Ishikawa (cell line): ENCODE measurements around the gene PARD3.
A peak's percentile ranks its signal among the peaks of the same experiment; 100 is the strongest.

Experiments
- CEBPB ChIP-seq: IDR thresholded peaks from 2 replicates; pipeline ENCODE4 v1.6.1; 2012
- CREB1 ChIP-seq: IDR thresholded peaks from 2 replicates; pipeline ENCODE4 v1.6.1; 2012; ENCODE audit warnings: low read depth
- EGR1 ChIP-seq: IDR thresholded peaks from 2 replicates; pipeline ENCODE4 v1.6.1; 2012
- EP300 ChIP-seq: IDR thresholded peaks from 2 replicates; pipeline ENCODE4 v1.6.1; 2012; ENCODE audit warnings: borderline replicate concordance
- FOXM1 ChIP-seq: IDR thresholded peaks from 2 replicates; pipeline ENCODE4 v1.6.1; 2012; ENCODE audit warnings: low read depth, borderline replicate concordance
- MAX ChIP-seq: IDR thresholded peaks from 2 replicates; pipeline ENCODE4 v1.6.1; 2012
- NFIC ChIP-seq: IDR thresholded peaks from 2 replicates; pipeline ENCODE4 v1.6.1; 2012
- RAD21 ChIP-seq: IDR thresholded peaks from 2 replicates; pipeline ENCODE4 v1.6.1; 2012; ENCODE audit warnings: low read depth
- REST ChIP-seq: IDR thresholded peaks from 2 replicates; pipeline ENCODE4 v1.6.1; 2012; ENCODE audit warnings: low read depth, mild to moderate bottlenecking
- TAF1 ChIP-seq: IDR thresholded peaks from 2 replicates; pipeline ENCODE4 v1.6.1; 2012; ENCODE audit warnings: low read depth, mild to moderate bottlenecking
- TCF12 ChIP-seq: IDR thresholded peaks from 2 replicates; pipeline ENCODE4 v1.6.1; 2012; ENCODE audit warnings: low read depth
- TEAD4 ChIP-seq: IDR thresholded peaks from 2 replicates; pipeline ENCODE4 v1.6.1; 2012
- USF1 ChIP-seq: IDR thresholded peaks from 2 replicates; pipeline ENCODE4 v1.6.1; 2012
- YY1 ChIP-seq: IDR thresholded peaks from 2 replicates; pipeline ENCODE4 v1.6.1; 2012; ENCODE audit warnings: low read depth
- ZBTB7A ChIP-seq: IDR thresholded peaks from 2 replicates; pipeline ENCODE4 v1.6.1; 2012; ENCODE audit warnings: low read depth

PARD3 gene

GRCh38 chr10:34126371-34127151, 688.5 kb downstream of the PARD3 start:
- TF ChIP-seq NFIC, result no peak
- TF ChIP-seq REST, result no peak
- no peak for TF ChIP-seq RAD21
- no peak for TF ChIP-seq USF1

- TF ChIP-seq TEAD4 (no peak), FOXM1 (no peak), CEBPB (no peak), YY1 (no peak)
Measured at GRCh38 chr10:34125702-34126101, 689.4 kb downstream of the PARD3 start.

GRCh38 chr10:34124522-34125035, 690.5 kb downstream of the PARD3 start:
- TF ChIP-seq CEBPB (0 out of 2 replicates have a peak, but pooled peaks have one; percentile 7), TEAD4 (peak; percentile 59), FOXM1 (no peak), EGR1 (no peak), CREB1 (no peak), NFIC (peak; percentile 22; the same call in 1 of the 2 replicates)

- TF ChIP-seq TEAD4, result no peak
- TF ChIP-seq EGR1, result no peak
- TF ChIP-seq TAF1, result no peak
- no peak for TF ChIP-seq RAD21
- TF ChIP-seq CEBPB, result no peak
- TF ChIP-seq MAX, result no peak
- TF ChIP-seq TCF12, result no peak
- no peak for TF ChIP-seq REST
- no peak for TF ChIP-seq EP300
- TF ChIP-seq FOXM1, result no peak
Measured at GRCh38 chr10:34121781-34122622, 693.1 kb downstream of the PARD3 start.

- TF ChIP-seq USF1 (no peak), ZBTB7A (no peak), TCF12 (no peak), REST (no peak), EP300 (no peak), FOXM1 (no peak), NFIC (no peak), CEBPB (no peak), EGR1 (no peak), TEAD4 (no peak), RAD21 (no peak), MAX (no peak), YY1 (no peak), CREB1 (no peak), TAF1 (no peak)
Measured at GRCh38 chr10:34121125-34121753, 693.9 kb downstream of the PARD3 start.
